HepG2 (cell line): ENCODE results near the gene GALNT17. TPM values are rescaled to one million over a fixed set of nuclear protein-coding genes. Genes with fewer than 3 reads are reported as not detected.

ENCODE experiments used
- ATAC-seq: fragments of 200-7000 bp; cut with Tn5 transposase; 3 replicates; pipeline ENCODE4 v1.9.1; 2020; ENCODE audit warnings: mild to moderate bottlenecking, moderate library complexity
- BruUV-seq: library from RNA; stranded (reverse); fragments of 400-500 nt; replicated peaks from 2 replicates; lab custom pipeline; 2021; lab: Mats Ljungman, UMichigan
- CTCF ChIA-PET: fragments of 300-600 bp; formaldehyde crosslinking; extraction: SDS; loops from one replicate; lab custom pipeline; 2021; ENCODE audit warnings: low total read pairs, inconsistent platforms, low intra/inter-chr PET ratio; lab: Yijun Ruan, JAX
- POLR2A ChIA-PET: fragments of 350-600 bp; sonication (Branson Sonifier 250); formaldehyde crosslinking; loops from one replicate; lab custom pipeline; 2020; ENCODE audit warnings: antibody characterized with exemption, inconsistent platforms; lab: Yijun Ruan, JAX
- DNase-seq: peaks from one replicate; pipeline ENCODE4 v3.0.0-alpha.2; 2015; ENCODE audit warnings: low spot score
- FAIRE-seq: peaks from 3 replicates; lab custom pipeline; 2011; peaks lifted over from hg19 to GRCh38; lab: Jason Lieb, UNC
- H2AFZ ChIP-seq: one replicate; pipeline ENCODE4 v1.6.1; 2011; ENCODE audit warnings: low read length, inconsistent platforms
- H3K27ac ChIP-seq: fragments of 300-600 bp; 3 replicates; pipeline ENCODE4 v1.8.0; 2011; ENCODE audit warnings: mixed run types, mild to moderate bottlenecking, mixed read lengths, low read length, inconsistent platforms; ENCODE audit not compliant: insufficient read depth; ENCODE audit errors: extremely low read length
- H3K27me3 ChIP-seq, 2 experiments: fragments of 200-600 bp in 1 of 2; 2 replicates in 1 of 2; 3 replicates in 1 of 2; pipeline versions ENCODE4 v1.6.0 to v1.8.0; 2011; ENCODE audit warnings: low read length in 2 of 2, mild to moderate bottlenecking in 2 of 2, moderate library complexity in 2 of 2, inconsistent platforms in 1 of 2; ENCODE audit not compliant: insufficient read depth in 2 of 2, control insufficient read depth in 1 of 2
- H3K36me3 ChIP-seq, 2 experiments: fragments of 200-600 bp in 1 of 2; replicated peaks in 1 of 2; 2 replicates in 1 of 2; 3 replicates in 1 of 2; pipeline versions ENCODE4 v1.5.1 to v1.8.0; 2011; ENCODE audit warnings: low read length in 2 of 2, inconsistent platforms in 1 of 2; ENCODE audit not compliant: insufficient read depth in 2 of 2, control insufficient read depth in 1 of 2
- H3K4me1 ChIP-seq: 2 replicates; pipeline ENCODE4 v1.5.1; 2012; ENCODE audit warnings: low read length, inconsistent platforms; ENCODE audit not compliant: insufficient read depth
- H3K4me2 ChIP-seq: 2 replicates; pipeline ENCODE4 v1.6.0; 2011; ENCODE audit warnings: low read depth, low read length, inconsistent platforms
- H3K4me3 ChIP-seq, 3 experiments: fragments of 200-600 bp in 1 of 3; sonication (generic), shearing (Covaris generic) in 1 of 3; replicated peaks in 1 of 3; 2 replicates each; pipeline ENCODE4 v1.5.1; 2011 to 2016; ENCODE audit warnings: low read length in 3 of 3, inconsistent platforms in 2 of 3, low read depth in 2 of 3, mild to moderate bottlenecking in 2 of 3, control low read depth in 1 of 3, mixed read lengths in 1 of 3; ENCODE audit not compliant: insufficient read depth in 1 of 3
- H3K79me2 ChIP-seq: one replicate; pipeline ENCODE4 v1.6.1; 2011; ENCODE audit warnings: low read length, inconsistent platforms; ENCODE audit not compliant: insufficient read depth
- H3K9ac ChIP-seq: 2 replicates; pipeline ENCODE4 v1.6.0; 2011; ENCODE audit warnings: mild to moderate bottlenecking, low read depth, low read length, inconsistent platforms; ENCODE audit not compliant: insufficient read depth
- H3K9me3 ChIP-seq: 2 replicates; pipeline ENCODE4 v1.5.1; 2012; ENCODE audit warnings: mild to moderate bottlenecking, low read length
- H4K20me1 ChIP-seq: 2 replicates; pipeline ENCODE4 v1.6.0; 2011; ENCODE audit warnings: inconsistent platforms, mild to moderate bottlenecking, low read length, moderate library complexity; ENCODE audit not compliant: insufficient read depth
- ARNT2 ChIP-seq: sonication (generic); formaldehyde crosslinking; IDR thresholded peaks from 2 replicates; pipeline ENCODE4 v1.8.0; 2022; ENCODE audit warnings: mild to moderate bottlenecking, low read depth, missing genetic modification reagents, moderate library complexity
- MYC ChIP-seq: sonication (generic); formaldehyde crosslinking; IDR thresholded peaks from 2 replicates; pipeline ENCODE4 v1.9.0; 2021; ENCODE audit warnings: missing genetic modification reagents, borderline replicate concordance
- PAX8 ChIP-seq: sonication (generic); formaldehyde crosslinking; IDR thresholded peaks from 2 replicates; pipeline ENCODE4 v1.8.0; 2022; ENCODE audit warnings: mild to moderate bottlenecking, missing genetic modification reagents, borderline replicate concordance
- PRMT3 ChIP-seq: sonication (generic); formaldehyde crosslinking; IDR thresholded peaks from 2 replicates; pipeline ENCODE4 v1.8.1; 2022; ENCODE audit warnings: low read depth, mild to moderate bottlenecking, moderate library complexity, missing genetic modification reagents, borderline replicate concordance
- SP5 ChIP-seq: IDR thresholded peaks from 2 replicates; pipeline ENCODE4 v1.6.1; 2016; ENCODE audit warnings: low read depth, borderline replicate concordance
- SRSF9 ChIP-seq: fragments of 200-400 bp; formaldehyde crosslinking; IDR thresholded peaks from 2 replicates; pipeline ENCODE4 v1.6.1; 2018; ENCODE audit warnings: borderline replicate concordance, mild to moderate bottlenecking, low read depth, low read length; ENCODE audit not compliant: insufficient read depth, poor library complexity, severe bottlenecking
- ZNF33A ChIP-seq: sonication (generic); formaldehyde crosslinking; IDR thresholded peaks from 2 replicates; pipeline ENCODE4 v1.5.1; 2020; ENCODE audit warnings: missing genetic modification reagents, mild to moderate bottlenecking, moderate library complexity, borderline replicate concordance
- ZNF670 ChIP-seq: sonication (generic); formaldehyde crosslinking; IDR thresholded peaks from 2 replicates; pipeline ENCODE4 v1.8.0; 2022; ENCODE audit warnings: mild to moderate bottlenecking, missing genetic modification reagents, borderline replicate concordance
- WGBS: methylation state at CpG from one replicate; pipeline ENCODE4 v1.1.6; 2017; ENCODE audit warnings: low lambda C conversion rate; 5-methylcytosine and 5-hydroxymethylcytosine counted together
- in situ Hi-C: cut with HindIII; loops from 2 replicates; pipeline ENCODE4 v1.10.0; 2017; ENCODE audit warnings: low pct_unique_long_range_greater_than_20kb; ENCODE audit not compliant: extremely low pct_ligation_motif_present
- intact Hi-C: fragments of 100-400 bp; cut with micrococcal nuclease; formaldehyde crosslinking; loops from one replicate; pipeline ENCODE4 v1.10.0; 2022; ENCODE audit not compliant: unreplicated experiment
- polyA plus RNA-seq, 8 experiments: library from polyadenylated mRNA; depleted of rRNA in 3 of 8; stranded (reverse) in 7 of 8; unstranded in 1 of 8; fragments of >200 nt; fragmentation: Illumina TruSeq in 4 of 8; extraction: Trizol in 4 of 8; gene quantifications; 2 replicates each; pipeline versions ENCODE4 v1.2.1 to v1.2.3, GENCODE V29; 2011 to 2016; ENCODE audit warnings: low read depth in 4 of 8, missing spikeins in 1 of 8, mixed read lengths in 1 of 8; ENCODE audit not compliant: insufficient read depth in 1 of 8
- total RNA-seq, 5 experiments: library from RNA; depleted of rRNA; stranded (reverse); fragments of >200 nt; fragmentation: Illumina TruSeq; extraction: Trizol; gene quantifications; 2 replicates each; pipeline ENCODE4 v1.2.3, GENCODE V29; 2016; ENCODE audit warnings: low read depth in 1 of 5
- TF ChIP-seq, protein P1 (sequence below): sonication (generic); formaldehyde crosslinking; IDR thresholded peaks from 2 replicates; pipeline ENCODE4 v1.5.0; 2020; ENCODE audit warnings: missing genetic modification reagents
- TF ChIP-seq, protein P2 (sequence below): sonication (generic); formaldehyde crosslinking; IDR thresholded peaks from 2 replicates; pipeline ENCODE4 v1.4.0; 2020; ENCODE audit warnings: mild to moderate bottlenecking, missing genetic modification reagents
- TF ChIP-seq, protein P3 (sequence below): sonication (generic); formaldehyde crosslinking; IDR thresholded peaks from 2 replicates; pipeline ENCODE4 v1.8.1; 2023; ENCODE audit warnings: missing genetic modification reagents, mild to moderate bottlenecking, borderline replicate concordance
- TF ChIP-seq, protein P4 (sequence below): sonication (generic); formaldehyde crosslinking; IDR thresholded peaks from 2 replicates; pipeline ENCODE4 v1.5.0; 2020; ENCODE audit warnings: missing genetic modification reagents, mild to moderate bottlenecking, borderline replicate concordance

Gene GALNT17
- total and polyA plus RNA-seq, 2 of the 13 experiments (the other 11 are each of a cell fraction or from before 2014, with no cell fraction given): not detected

DNA sequence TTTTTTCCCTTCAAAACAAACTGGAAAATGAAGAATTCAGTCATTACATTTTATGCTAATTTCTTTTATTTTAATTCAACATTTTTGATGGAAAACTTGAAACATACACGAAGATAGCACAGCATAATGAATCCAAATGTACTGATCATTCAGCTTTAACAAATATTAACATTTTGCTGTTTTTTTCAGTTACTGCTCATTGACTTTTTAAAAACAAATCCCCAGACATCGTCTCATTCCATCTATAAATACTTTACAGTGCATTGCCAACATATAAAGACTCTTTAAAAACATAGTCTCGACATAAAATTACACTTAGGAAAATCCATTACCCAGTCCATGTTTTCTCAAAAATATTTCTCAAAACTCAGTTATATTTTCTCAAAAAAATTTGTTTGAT is 452.3 kb downstream of the GALNT17 start:
- BruUV-seq: no TSS peak
- ChIA-PET CTCF (no interaction called here), POLR2A (no interaction called here)
- ATAC-seq: no peak
- WGBS: under 1% methylated on average over 3 of the region's 3 CpGs
- H3K79me2 ChIP-seq: no peaks in the 10 kb centered on the region
- no peaks in the 10 kb centered on the region for H3K4me1 ChIP-seq
- DNase-seq: no peak
- H3K9me3 ChIP-seq: 0 out of 2 replicates have a peak, but pooled peaks cover 3% of the 10 kb centered on the region
- H2AFZ ChIP-seq: no peak overlapping the region
- no peak overlapping the region for H3K27ac ChIP-seq
- H3K27me3 ChIP-seq: peaks cover 0 to 1% of the 10 kb centered on the region in 2 experiments; a peak in 1 of 5 replicates
- intact Hi-C loops (no loop called here), in situ Hi-C loops (no loop called here)
- H3K4me2 ChIP-seq: no peak overlapping the region
- H3K9ac ChIP-seq: no peak overlapping the region
- no peaks in the 10 kb centered on the region for H3K36me3 ChIP-seq
- no peaks in the 10 kb centered on the region for H4K20me1 ChIP-seq
- TF ChIP-seq SRSF9: no peak
- TF ChIP-seq PAX8 (CRISPR knock-in tag): no peak
- TF ChIP-seq, protein P1, sequence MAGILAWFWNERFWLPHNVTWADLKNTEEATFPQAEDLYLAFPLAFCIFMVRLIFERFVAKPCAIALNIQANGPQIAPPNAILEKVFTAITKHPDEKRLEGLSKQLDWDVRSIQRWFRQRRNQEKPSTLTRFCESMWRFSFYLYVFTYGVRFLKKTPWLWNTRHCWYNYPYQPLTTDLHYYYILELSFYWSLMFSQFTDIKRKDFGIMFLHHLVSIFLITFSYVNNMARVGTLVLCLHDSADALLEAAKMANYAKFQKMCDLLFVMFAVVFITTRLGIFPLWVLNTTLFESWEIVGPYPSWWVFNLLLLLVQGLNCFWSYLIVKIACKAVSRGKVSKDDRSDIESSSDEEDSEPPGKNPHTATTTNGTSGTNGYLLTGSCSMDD (CRISPR knock-in tag): no peak
- TF ChIP-seq, protein P2, sequence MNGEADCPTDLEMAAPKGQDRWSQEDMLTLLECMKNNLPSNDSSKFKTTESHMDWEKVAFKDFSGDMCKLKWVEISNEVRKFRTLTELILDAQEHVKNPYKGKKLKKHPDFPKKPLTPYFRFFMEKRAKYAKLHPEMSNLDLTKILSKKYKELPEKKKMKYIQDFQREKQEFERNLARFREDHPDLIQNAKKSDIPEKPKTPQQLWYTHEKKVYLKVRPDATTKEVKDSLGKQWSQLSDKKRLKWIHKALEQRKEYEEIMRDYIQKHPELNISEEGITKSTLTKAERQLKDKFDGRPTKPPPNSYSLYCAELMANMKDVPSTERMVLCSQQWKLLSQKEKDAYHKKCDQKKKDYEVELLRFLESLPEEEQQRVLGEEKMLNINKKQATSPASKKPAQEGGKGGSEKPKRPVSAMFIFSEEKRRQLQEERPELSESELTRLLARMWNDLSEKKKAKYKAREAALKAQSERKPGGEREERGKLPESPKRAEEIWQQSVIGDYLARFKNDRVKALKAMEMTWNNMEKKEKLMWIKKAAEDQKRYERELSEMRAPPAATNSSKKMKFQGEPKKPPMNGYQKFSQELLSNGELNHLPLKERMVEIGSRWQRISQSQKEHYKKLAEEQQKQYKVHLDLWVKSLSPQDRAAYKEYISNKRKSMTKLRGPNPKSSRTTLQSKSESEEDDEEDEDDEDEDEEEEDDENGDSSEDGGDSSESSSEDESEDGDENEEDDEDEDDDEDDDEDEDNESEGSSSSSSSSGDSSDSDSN (CRISPR knock-in tag): no peak
- no peak overlapping the region for H3K4me3 ChIP-seq
- FAIRE-seq: no peak

DNA sequence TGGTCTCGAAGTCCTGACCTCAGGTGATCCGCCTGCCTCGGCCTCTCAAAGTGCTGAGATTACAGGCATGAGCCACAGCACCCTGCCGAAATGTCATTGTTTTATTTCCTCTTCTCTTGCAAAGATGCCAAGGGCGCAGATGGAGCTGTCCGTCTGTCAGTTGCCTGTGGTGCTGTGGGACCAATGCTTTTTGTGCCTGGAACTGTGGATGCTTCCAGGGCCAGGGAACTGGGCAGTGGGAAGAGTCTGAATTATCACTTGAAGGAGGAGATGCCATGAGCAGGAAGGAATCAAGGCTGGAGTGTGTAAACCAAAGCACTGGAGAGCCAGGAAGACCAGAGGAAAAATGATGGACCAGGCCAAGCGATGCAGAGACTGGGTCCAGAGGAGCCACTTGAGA is 459.9 kb downstream of the GALNT17 start:
- no peak overlapping the region for H3K4me2 ChIP-seq
- no TSS peak for BruUV-seq
- H3K36me3 ChIP-seq: no peaks in the 10 kb centered on the region
- H3K4me1 ChIP-seq: no peaks in the 10 kb centered on the region
- FAIRE-seq: no peak
- DNase-seq: no peak
- in situ Hi-C loops: no loop called here
- no peak overlapping the region for H3K9ac ChIP-seq
- peaks cover 0 to 1% of the 10 kb centered on the region in 2 experiments; a peak in 1 of 5 replicates for H3K27me3 ChIP-seq
- no peaks in the 10 kb centered on the region for H4K20me1 ChIP-seq
- 38% methylated on average over 7 of the region's 7 CpGs for WGBS
- ChIA-PET CTCF (no interaction called here), POLR2A (no interaction called here)
- TF ChIP-seq ZNF33A (CRISPR knock-in tag) (no peak), PRMT3 (CRISPR knock-in tag) (no peak), ARNT2 (no peak), MYC (CRISPR knock-in tag) (no peak), ZNF670 (no peak), SP5 (CRISPR knock-in tag) (no peak)
- TF ChIP-seq, protein P3, sequence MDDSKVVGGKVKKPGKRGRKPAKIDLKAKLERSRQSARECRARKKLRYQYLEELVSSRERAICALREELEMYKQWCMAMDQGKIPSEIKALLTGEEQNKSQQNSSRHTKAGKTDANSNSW (CRISPR knock-in tag): no peak
- TF ChIP-seq, protein P4, sequence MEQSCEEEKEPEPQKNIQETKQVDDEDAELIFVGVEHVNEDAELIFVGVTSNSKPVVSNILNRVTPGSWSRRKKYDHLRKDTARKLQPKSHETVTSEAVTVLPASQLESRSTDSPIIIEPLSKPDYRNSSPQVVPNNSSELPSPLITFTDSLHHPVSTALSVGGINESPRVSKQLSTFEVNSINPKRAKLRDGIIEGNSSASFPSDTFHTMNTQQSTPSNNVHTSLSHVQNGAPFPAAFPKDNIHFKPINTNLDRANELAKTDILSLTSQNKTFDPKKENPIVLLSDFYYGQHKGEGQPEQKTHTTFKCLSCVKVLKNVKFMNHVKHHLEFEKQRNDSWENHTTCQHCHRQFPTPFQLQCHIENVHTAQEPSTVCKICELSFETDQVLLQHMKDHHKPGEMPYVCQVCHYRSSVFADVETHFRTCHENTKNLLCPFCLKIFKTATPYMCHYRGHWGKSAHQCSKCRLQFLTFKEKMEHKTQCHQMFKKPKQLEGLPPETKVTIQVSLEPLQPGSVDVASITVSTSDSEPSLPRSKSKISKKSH (CRISPR knock-in tag): no peak
- intact Hi-C loops: no loop called here
- 0 out of 2 replicates have a peak, but pooled peaks cover 3% of the 10 kb centered on the region for H3K9me3 ChIP-seq
- no peak overlapping the region for H2AFZ ChIP-seq
- H3K4me3 ChIP-seq: no peak overlapping the region
- H3K79me2 ChIP-seq: no peaks in the 10 kb centered on the region
- no peak for ATAC-seq
- no peak overlapping the region for H3K27ac ChIP-seq
